Skeletal muscle satellite cell (primary cell): ENCODE measurements around the gene TOR3A.

Experiments used
- H3K27me3 ChIP-seq: 2 replicates; pipeline ENCODE4 v1.7.0; 2013; ENCODE audit warnings: low read length; ENCODE audit not compliant: control insufficient read depth, insufficient read depth
- H3K36me3 ChIP-seq: 2 replicates; pipeline ENCODE4 v1.7.0; 2013; ENCODE audit warnings: mild to moderate bottlenecking, control low read depth, low read length; ENCODE audit not compliant: insufficient read depth
- H3K4me1 ChIP-seq: 2 replicates; pipeline ENCODE4 v1.7.0; 2013; ENCODE audit warnings: low read length; ENCODE audit not compliant: control insufficient read depth, insufficient read depth
- H3K4me2 ChIP-seq: 2 replicates; pipeline ENCODE4 v1.7.0; 2013; ENCODE audit warnings: mild to moderate bottlenecking, low read length
- H3K4me3 ChIP-seq: 2 replicates; pipeline ENCODE4 v1.7.0; 2013; ENCODE audit warnings: low read length
- H3K9ac ChIP-seq: 2 replicates; pipeline ENCODE4 v1.7.0; 2013; ENCODE audit warnings: mild to moderate bottlenecking, low read depth, low read length, moderate library complexity
- H3K9me3 ChIP-seq: replicated peaks from 2 replicates; pipeline ENCODE4 v1.7.0; 2013; ENCODE audit warnings: mild to moderate bottlenecking, control low read depth, low read length

The TOR3A gene

GRCh38 chr1:179095377-179095776, 13.5 kb downstream of the TOR3A start:
- Histone ChIP-seq H3K4me3 (no peak overlapping the region), H3K9me3 (no peaks in the 10 kb centered on the region), H3K27me3 (no peaks in the 10 kb centered on the region), H3K4me2 (no peak overlapping the region), H3K4me1 (peaks cover 20% of the 10 kb centered on the region), H3K9ac (no peak overlapping the region), H3K36me3 (peaks cover 93% of the 10 kb centered on the region)

- Histone ChIP-seq H3K4me2 (no peak overlapping the region), H3K27me3 (no peaks in the 10 kb centered on the region)
Observed at GRCh38 chr1:179095924-179096323, 14.1 kb downstream of the TOR3A start.

GRCh38 chr1:179099891-179100290, 18.0 kb downstream of the TOR3A start:
- H3K4me2 ChIP-seq, result no peak overlapping the region
- H3K4me3 ChIP-seq, result no peak overlapping the region
- no peaks in the 10 kb centered on the region for H3K9me3 ChIP-seq
- H3K9ac ChIP-seq, result no peak overlapping the region
- no peaks in the 10 kb centered on the region for H3K27me3 ChIP-seq
- H3K36me3 ChIP-seq, result peaks cover 87% of the 10 kb centered on the region
- no peaks in the 10 kb centered on the region for H3K4me1 ChIP-seq

More at GRCh38 chr1:179095924-179096323, 14.1 kb downstream of the TOR3A start:
- Histone ChIP-seq H3K9me3 (no peaks in the 10 kb centered on the region), H3K9ac (no peak overlapping the region), H3K4me3 (no peak overlapping the region), H3K4me1 (peaks cover 15% of the 10 kb centered on the region), H3K36me3 (peaks cover 93% of the 10 kb centered on the region)

GRCh38 chr1:179101566-179101965, 19.7 kb downstream of the TOR3A start:
- H3K36me3 ChIP-seq, result peaks cover 87% of the 10 kb centered on the region
- peaks cover 3% of the 10 kb centered on the region for H3K4me1 ChIP-seq
- H3K9ac ChIP-seq, result no peak overlapping the region

GRCh38 chr1:179103999-179104398, 22.1 kb downstream of the TOR3A start:
- no peak overlapping the region for H3K9ac ChIP-seq
- H3K4me1 ChIP-seq, result peaks cover 3% of the 10 kb centered on the region
- H3K4me3 ChIP-seq, result no peak overlapping the region
- peaks cover 89% of the 10 kb centered on the region for H3K36me3 ChIP-seq
- no peak overlapping the region for H3K4me2 ChIP-seq
- H3K27me3 ChIP-seq, result no peaks in the 10 kb centered on the region
- H3K9me3 ChIP-seq, result no peaks in the 10 kb centered on the region

More at GRCh38 chr1:179101566-179101965, 19.7 kb downstream of the TOR3A start:
- H3K4me2 ChIP-seq, result no peak overlapping the region
- no peak overlapping the region for H3K4me3 ChIP-seq
- H3K9me3 ChIP-seq, result no peaks in the 10 kb centered on the region
- no peaks in the 10 kb centered on the region for H3K27me3 ChIP-seq

- peaks cover 3% of the 10 kb centered on the region for H3K4me1 ChIP-seq
- no peaks in the 10 kb centered on the region for H3K27me3 ChIP-seq
- peaks cover 88% of the 10 kb centered on the region for H3K36me3 ChIP-seq
- H3K4me2 ChIP-seq, result no peak overlapping the region
- H3K4me3 ChIP-seq, result no peak overlapping the region
- no peak overlapping the region for H3K9ac ChIP-seq
- no peaks in the 10 kb centered on the region for H3K9me3 ChIP-seq
Observed at GRCh38 chr1:179104611-179105250, 22.9 kb downstream of the TOR3A start.

- H3K27me3 ChIP-seq, result no peaks in the 10 kb centered on the region
Observed at GRCh38 chr1:179105393-179105792, 23.5 kb downstream of the TOR3A start.

GRCh38 chr1:179107706-179108629, 26.1 kb downstream of the TOR3A start:
- Histone ChIP-seq H3K4me3 (no peak overlapping the region), H3K4me2 (no peak overlapping the region), H3K9me3 (no peaks in the 10 kb centered on the region), H3K36me3 (peaks cover 88% of the 10 kb centered on the region), H3K9ac (no peak overlapping the region), H3K4me1 (peaks cover 3% of the 10 kb centered on the region), H3K27me3 (no peaks in the 10 kb centered on the region)

More at GRCh38 chr1:179105393-179105792, 23.5 kb downstream of the TOR3A start:
- Histone ChIP-seq H3K4me1 (peaks cover 3% of the 10 kb centered on the region), H3K9ac (no peak overlapping the region), H3K36me3 (peaks cover 88% of the 10 kb centered on the region), H3K9me3 (no peaks in the 10 kb centered on the region), H3K4me2 (no peak overlapping the region), H3K4me3 (no peak overlapping the region)

- Histone ChIP-seq H3K36me3 (peaks cover 88% of the 10 kb centered on the region), H3K27me3 (no peaks in the 10 kb centered on the region), H3K4me2 (no peak overlapping the region)
Observed at GRCh38 chr1:179108644-179109043, 26.8 kb downstream of the TOR3A start.

GRCh38 chr1:179115181-179115580, 33.3 kb downstream of the TOR3A start:
- no peaks in the 10 kb centered on the region for H3K9me3 ChIP-seq
- H3K9ac ChIP-seq, result no peak overlapping the region
- no peaks in the 10 kb centered on the region for H3K27me3 ChIP-seq
- H3K4me2 ChIP-seq, result no peak overlapping the region
- H3K4me1 ChIP-seq, result no peaks in the 10 kb centered on the region
- H3K36me3 ChIP-seq, result peaks cover 85% of the 10 kb centered on the region
- no peak overlapping the region for H3K4me3 ChIP-seq

More at GRCh38 chr1:179108644-179109043, 26.8 kb downstream of the TOR3A start:
- H3K9ac ChIP-seq, result no peak overlapping the region
- no peaks in the 10 kb centered on the region for H3K9me3 ChIP-seq
- peaks cover 3% of the 10 kb centered on the region for H3K4me1 ChIP-seq
- H3K4me3 ChIP-seq, result no peak overlapping the region

- peaks cover 8% of the 10 kb centered on the region for H3K4me1 ChIP-seq
- no peak overlapping the region for H3K9ac ChIP-seq
- H3K36me3 ChIP-seq, result peaks cover 84% of the 10 kb centered on the region
- no peaks in the 10 kb centered on the region for H3K9me3 ChIP-seq
- no peak overlapping the region for H3K4me3 ChIP-seq
- no peak overlapping the region for H3K4me2 ChIP-seq
- H3K27me3 ChIP-seq, result no peaks in the 10 kb centered on the region
Observed at GRCh38 chr1:179119513-179119912, 37.6 kb downstream of the TOR3A start.
